H9 (cell line): ENCODE results near the gene MYO3A. TPM values are rescaled to one million over a fixed set of nuclear protein-coding genes. Genes with fewer than 3 reads are reported as not detected.

ENCODE experiments used
- DNase-seq: peaks from one replicate; pipeline ENCODE4 v3.0.0-alpha.2; 2017
- H2AFZ ChIP-seq: one replicate; pipeline ENCODE4 v1.6.1; 2013; ENCODE audit warnings: mild to moderate bottlenecking, low read length, control low read depth, moderate library complexity
- H2AK5ac ChIP-seq: 2 replicates; pipeline ENCODE4 v1.6.1; 2013; ENCODE audit warnings: low read length, control low read depth, mixed read lengths; ENCODE audit not compliant: insufficient read length
- H2BK120ac ChIP-seq: one replicate; pipeline ENCODE4 v1.6.1; 2013; ENCODE audit warnings: low read depth, mild to moderate bottlenecking, low read length, control low read depth, inconsistent platforms; ENCODE audit not compliant: poor library complexity, severe bottlenecking
- H2BK12ac ChIP-seq: 2 replicates; pipeline ENCODE4 v1.6.1; 2013; ENCODE audit warnings: low read length, control low read depth, mixed read lengths, low read depth; ENCODE audit not compliant: insufficient read length
- H2BK15ac ChIP-seq: 2 replicates; pipeline ENCODE4 v1.6.1; 2013; ENCODE audit warnings: low read depth, low read length, control low read depth
- H2BK20ac ChIP-seq: one replicate; pipeline ENCODE4 v1.6.1; 2013; ENCODE audit warnings: low read depth, mild to moderate bottlenecking, low read length, control low read depth, inconsistent platforms; ENCODE audit not compliant: poor library complexity, severe bottlenecking
- H2BK5ac ChIP-seq: 2 replicates; pipeline ENCODE4 v1.6.1; 2013; ENCODE audit warnings: low read length, control low read depth, mixed read lengths; ENCODE audit not compliant: insufficient read length
- H3K14ac ChIP-seq: 2 replicates; pipeline ENCODE4 v1.6.1; 2013; ENCODE audit warnings: low read length, control low read depth; ENCODE audit not compliant: insufficient read depth
- H3K18ac ChIP-seq: 2 replicates; pipeline ENCODE4 v1.6.1; 2013; ENCODE audit warnings: low read depth, mild to moderate bottlenecking, mixed read lengths, low read length, control low read depth; ENCODE audit not compliant: insufficient read length
- H3K23ac ChIP-seq: 2 replicates; pipeline ENCODE4 v1.6.1; 2013; ENCODE audit warnings: low read length, control low read depth, mixed read lengths, low read depth; ENCODE audit not compliant: insufficient read length
- H3K23me2 ChIP-seq: 2 replicates; pipeline ENCODE4 v1.6.1; 2013; ENCODE audit warnings: low read depth, mild to moderate bottlenecking, mixed read lengths, low read length, control low read depth; ENCODE audit not compliant: insufficient read length, poor library complexity, severe bottlenecking
- H3K27ac ChIP-seq: 2 replicates; pipeline ENCODE4 v1.5.1; 2013; ENCODE audit warnings: low read length, control low read depth, mixed read lengths, low read depth; ENCODE audit not compliant: insufficient read length
- H3K27me3 ChIP-seq: 2 replicates; pipeline ENCODE4 v1.6.1; 2013; ENCODE audit warnings: low read length, control low read depth, inconsistent platforms; ENCODE audit not compliant: insufficient read depth
- H3K4ac ChIP-seq: 2 replicates; pipeline ENCODE4 v1.6.1; 2013; ENCODE audit warnings: low read depth, mild to moderate bottlenecking, control low read depth, inconsistent platforms, low read length, moderate library complexity
- H3K4me1 ChIP-seq: 2 replicates; pipeline ENCODE4 v1.6.1; 2013; ENCODE audit warnings: low read length, control low read depth, inconsistent platforms; ENCODE audit not compliant: insufficient read depth
- H3K4me2 ChIP-seq: 2 replicates; pipeline ENCODE4 v1.6.1; 2013; ENCODE audit warnings: low read length, control low read depth, mixed read lengths; ENCODE audit not compliant: insufficient read length, insufficient read depth
- H3K56ac ChIP-seq: 2 replicates; pipeline ENCODE4 v1.6.1; 2013; ENCODE audit warnings: low read depth, mild to moderate bottlenecking, mixed read lengths, low read length, control low read depth; ENCODE audit not compliant: insufficient read length
- H3K79me1 ChIP-seq: 2 replicates; pipeline ENCODE4 v1.6.1; 2013; ENCODE audit warnings: low read depth, mild to moderate bottlenecking, moderate library complexity, low read length, control low read depth, inconsistent platforms; ENCODE audit not compliant: insufficient read depth, poor library complexity, severe bottlenecking
- H3K79me2 ChIP-seq: 2 replicates; pipeline ENCODE4 v1.6.1; 2013; ENCODE audit warnings: low read length, control low read depth, inconsistent platforms; ENCODE audit not compliant: insufficient read depth
- H3K9ac ChIP-seq: 2 replicates; pipeline ENCODE4 v1.6.1; 2013; ENCODE audit warnings: low read length, control low read depth, mixed read lengths; ENCODE audit not compliant: insufficient read length; ENCODE audit errors: extremely low read depth
- H3K9me3 ChIP-seq: one replicate; pipeline ENCODE4 v1.6.1; 2013; ENCODE audit warnings: low read depth, low read length, inconsistent platforms; ENCODE audit not compliant: control insufficient read depth
- H3T11ph ChIP-seq: one replicate; pipeline ENCODE4 v1.6.1; 2013; ENCODE audit warnings: mild to moderate bottlenecking, low read length, control low read depth, inconsistent platforms
- H4K20me1 ChIP-seq: one replicate; pipeline ENCODE4 v1.6.1; 2013; ENCODE audit not compliant: control insufficient read depth, insufficient read length, insufficient read depth
- H4K5ac ChIP-seq: 2 replicates; pipeline ENCODE4 v1.6.1; 2013; ENCODE audit warnings: low read depth, mild to moderate bottlenecking, mixed read lengths, low read length, control low read depth; ENCODE audit not compliant: insufficient read length
- H4K8ac ChIP-seq: replicated peaks from 2 replicates; pipeline ENCODE4 v1.6.1; 2013; ENCODE audit warnings: low read length, control low read depth, mixed read lengths, low read depth; ENCODE audit not compliant: insufficient read length
- H4K91ac ChIP-seq: 2 replicates; pipeline ENCODE4 v1.6.1; 2013; ENCODE audit warnings: low read depth, mild to moderate bottlenecking, moderate library complexity, mixed read lengths, low read length, control low read depth; ENCODE audit not compliant: insufficient read length
- H3K27ac Mint-ChIP-seq, 3 experiments: 2 replicates in 2 of 3; 3 replicates in 1 of 3; pipeline ENCODE4 v1.8.0; 2020 to 2021; ENCODE audit warnings: mixed read lengths in 3 of 3, mild to moderate bottlenecking in 1 of 3, moderate library complexity in 1 of 3
- H3K27me3 Mint-ChIP-seq: 2 replicates; pipeline ENCODE4 v1.8.0; 2021; ENCODE audit warnings: low read depth, mild to moderate bottlenecking, moderate library complexity, mixed read lengths
- H3K36me3 Mint-ChIP-seq, 3 experiments: 2 replicates in 2 of 3; 3 replicates in 1 of 3; pipeline ENCODE4 v1.8.0; 2020 to 2021; ENCODE audit warnings: low read depth in 3 of 3, mixed read lengths in 3 of 3; ENCODE audit not compliant: insufficient read depth in 1 of 3
- H3K4me1 Mint-ChIP-seq, 2 experiments: 2 replicates each; pipeline ENCODE4 v1.8.0; 2020; ENCODE audit warnings: mixed read lengths in 2 of 2
- H3K4me3 Mint-ChIP-seq, 2 experiments: 2 replicates in 1 of 2; 3 replicates in 1 of 2; pipeline ENCODE4 v1.8.0; 2020 to 2021; ENCODE audit warnings: mild to moderate bottlenecking in 2 of 2, mixed read lengths in 2 of 2, moderate library complexity in 1 of 2
- H3K9me3 Mint-ChIP-seq, 2 experiments: 2 replicates in 1 of 2; 3 replicates in 1 of 2; pipeline ENCODE4 v1.8.0; 2020; ENCODE audit warnings: mild to moderate bottlenecking in 2 of 2, mixed read lengths in 2 of 2, moderate library complexity in 1 of 2
- WGBS: extraction: QIAGEN DNeasy Blood & Tissue Kit; methylation state at CpG from one replicate; pipeline ENCODE4 v1.1.7; 2013; ENCODE audit warnings: missing lambda C conversion rate, low lambda C conversion rate, mixed read lengths; ENCODE audit not compliant: insufficient read length; ENCODE audit errors: extremely low coverage; 5-methylcytosine and 5-hydroxymethylcytosine counted together
- total RNA-seq: library from RNA; stranded (reverse); gene quantifications from 2 replicates; pipeline ENCODE4 v1.2.1, GENCODE V29; 2021
- TF ChIP-seq, protein P1 (sequence below): fragments of 200-600 bp; sonication (generic); conservative IDR thresholded peaks from 3 replicates; pipeline ENCODE4 v1.8.0; 2021; ENCODE audit warnings: antibody characterized with exemption, mild to moderate bottlenecking

MYO3A gene
- total RNA-seq, 1 experiment from 2014 or later, result 4.3 TPM

- Histone ChIP-seq H3K27me3 (peaks cover 28% of the 10 kb centered on the region; the same call in 1 of the 2 replicates), H2AFZ (no peak overlapping the region), H2BK20ac (no peak overlapping the region), H3K27ac (no peak overlapping the region), H3K56ac (no peak overlapping the region), H2BK15ac (no peak overlapping the region), H4K8ac (no peak overlapping the region), H4K5ac (no peak overlapping the region), H2AK5ac (no peak overlapping the region), H3K23me2 (peaks cover 14% of the 10 kb centered on the region), H3K9me3 (no peaks in the 10 kb centered on the region), H3K4ac (no peak overlapping the region), H3K4me2 (no peak overlapping the region), H3K14ac (no peak overlapping the region), H3K18ac (no peak overlapping the region), H2BK5ac (no peak overlapping the region), H3K23ac (no peak overlapping the region), H2BK120ac (no peak overlapping the region), H4K91ac (no peak overlapping the region), H3K4me1 (no peaks in the 10 kb centered on the region; the same call in 1 of the 2 replicates), H3K79me2 (no peaks in the 10 kb centered on the region), H3K79me1 (no peaks in the 10 kb centered on the region), H4K20me1 (no peaks in the 10 kb centered on the region), H2BK12ac (no peak overlapping the region), H3K9ac (no peak overlapping the region), H3T11ph (no peak overlapping the region)
- no CpG with 5 or more reads among the region's 9 CpGs for WGBS
- peak; percentile 36 for DNase-seq
- TF ChIP-seq, protein P1, sequence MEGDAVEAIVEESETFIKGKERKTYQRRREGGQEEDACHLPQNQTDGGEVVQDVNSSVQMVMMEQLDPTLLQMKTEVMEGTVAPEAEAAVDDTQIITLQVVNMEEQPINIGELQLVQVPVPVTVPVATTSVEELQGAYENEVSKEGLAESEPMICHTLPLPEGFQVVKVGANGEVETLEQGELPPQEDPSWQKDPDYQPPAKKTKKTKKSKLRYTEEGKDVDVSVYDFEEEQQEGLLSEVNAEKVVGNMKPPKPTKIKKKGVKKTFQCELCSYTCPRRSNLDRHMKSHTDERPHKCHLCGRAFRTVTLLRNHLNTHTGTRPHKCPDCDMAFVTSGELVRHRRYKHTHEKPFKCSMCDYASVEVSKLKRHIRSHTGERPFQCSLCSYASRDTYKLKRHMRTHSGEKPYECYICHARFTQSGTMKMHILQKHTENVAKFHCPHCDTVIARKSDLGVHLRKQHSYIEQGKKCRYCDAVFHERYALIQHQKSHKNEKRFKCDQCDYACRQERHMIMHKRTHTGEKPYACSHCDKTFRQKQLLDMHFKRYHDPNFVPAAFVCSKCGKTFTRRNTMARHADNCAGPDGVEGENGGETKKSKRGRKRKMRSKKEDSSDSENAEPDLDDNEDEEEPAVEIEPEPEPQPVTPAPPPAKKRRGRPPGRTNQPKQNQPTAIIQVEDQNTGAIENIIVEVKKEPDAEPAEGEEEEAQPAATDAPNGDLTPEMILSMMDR, result no peak
- Mint-ChIP-seq H3K9me3 (peaks cover 3 to 9% of the 10 kb centered on the region in 2 experiments; a peak in 2 of 5 replicates), H3K4me3 (no peak overlapping the region), H3K36me3 (no peaks in the 10 kb centered on the region; a peak in 1 of 7 replicates), H3K27ac (no peak overlapping the region; a peak in 1 of 7 replicates), H3K4me1 (peaks cover 24 to 25% of the 10 kb centered on the region in 2 experiments), H3K27me3 (peaks cover 73% of the 10 kb centered on the region)
These were observed 287.5 kb downstream of the MYO3A start for GRCh38 chr10:26221541-26221940.
